ENCODE measurements around the gene TRPM5. TPM values are rescaled to one million over a fixed set of nuclear protein-coding genes. Genes with fewer than 3 reads are reported as not detected.
A peak's percentile ranks its signal among the peaks of the same experiment; 100 is the strongest.

Gene TRPM5
- total and polyA plus RNA-seq, 2 of the 8 experiments (the other 6 are each of a cell fraction or from before 2014, with no cell fraction given) = 0.02 TPM; not detected in 1

- WGBS, 2 experiments (ENCODE audit: extremely low coverage in 1 of 2, insufficient coverage in 1 of 2, insufficient read length in 1 of 2, insufficient replicate concordance in 2 of 2, low coverage in 1 of 2, low lambda C conversion rate in 2 of 2, missing lambda C conversion rate in 1 of 2) = 47% methylated on average over 23 of the region's 23 CpGs; no CpG with 5 or more reads in 1 of the 2 experiments
- no peak overlapping the region for H3K4ac ChIP-seq (replicated peaks; ENCODE audit: insufficient read length, low read depth, low read length)
- H3K9ac ChIP-seq (replicated peaks in 1 of 4; ENCODE audit: extremely low read depth in 1 of 4, low read depth in 3 of 4, low read length in 3 of 4) = peak overlapping the region in 3 of 4 experiments; percentile 22 to 68 (median 62); a peak in 6 of 7 replicates
- H3K27me3 ChIP-seq (replicated peaks in 1 of 4; ENCODE audit: control insufficient read depth in 3 of 4, extremely low read depth in 1 of 4, insufficient read depth in 3 of 4, low read length in 3 of 4) = no peaks in the 10 kb centered on the region
- TF ChIP-seq E2F6 (IDR thresholded peaks at IDR 0.05) = no peak
- TF ChIP-seq MAX (IDR thresholded peaks at IDR 0.05) = peak; percentile 32; the same call in 1 of the 2 replicates
- no peak for TF ChIP-seq ATF3 (IDR thresholded peaks at IDR 0.05; ENCODE audit: insufficient read depth, low read depth, low read length)
- TF ChIP-seq HDAC6 (IDR thresholded peaks at IDR 0.05; ENCODE audit: low read depth, low read length) = no peak
- TF ChIP-seq YY1 (IDR thresholded peaks at IDR 0.05; ENCODE audit: low read depth, low read length) = peak; percentile 52; the same call in 1 of the 2 replicates
- peak overlapping the region; percentile 83 for H4K8ac ChIP-seq (ENCODE audit: extremely low read depth, insufficient read depth, low read length)
- H2AK5ac ChIP-seq (ENCODE audit: low read depth, low read length) = no peak overlapping the region
- H2BK120ac ChIP-seq (replicated peaks; ENCODE audit: low read depth, low read length) = no peak overlapping the region
- H3K79me2 ChIP-seq (ENCODE audit: control insufficient read depth in 1 of 2, insufficient read depth in 2 of 2, low read length in 2 of 2) = peaks cover 0 to 14% of the 10 kb centered on the region in 2 experiments; a peak in 3 of 4 replicates
- peaks cover 6 to 10% of the 10 kb centered on the region in 2 experiments for H4K20me1 ChIP-seq (replicated peaks in 1 of 2; ENCODE audit: control insufficient read depth in 1 of 2, insufficient read depth in 2 of 2, low read length in 2 of 2)
- no peak overlapping the region for H3K23ac ChIP-seq (ENCODE audit: insufficient read length)
- H3K4me3 ChIP-seq (ENCODE audit: extremely low read depth in 1 of 4, insufficient read depth in 2 of 4, low read depth in 3 of 4, low read length in 4 of 4) = peak overlapping the region; percentile 40 to 86 (median 68)
- CTCF ChIA-PET (ENCODE audit: partially characterized antibody) = interaction anchor here (0.7 to 14.1 kb wide), 8 partner anchors 9 to 132 kb away, joined by 3 to 196 read pairs (median 12); no protein-coding TSS in a partner anchor
- no peak overlapping the region for H2BK12ac ChIP-seq (ENCODE audit: low read depth, low read length)
- H2BK5ac ChIP-seq (ENCODE audit: low read depth, low read length) = peak overlapping the region; percentile 71; the same call in 1 of the 2 replicates
- H3K56ac ChIP-seq (replicated peaks; ENCODE audit: insufficient read length, low read depth, low read length) = peak overlapping the region; percentile 39
- H4K5ac ChIP-seq (ENCODE audit: insufficient read length, low read depth, low read length) = peak overlapping the region; percentile 62
- H2BK20ac ChIP-seq (ENCODE audit: low read length) = no peak overlapping the region
- peak overlapping the region; percentile 39 for H4K91ac ChIP-seq (replicated peaks; ENCODE audit: insufficient read length, low read length)
- H3K4me2 ChIP-seq (ENCODE audit: insufficient read depth in 1 of 2, low read depth in 2 of 2, low read length in 2 of 2) = peak overlapping the region; percentile 47 to 86
- no peak overlapping the region for H2AFZ ChIP-seq (ENCODE audit: low read length)
- no peaks in the 10 kb centered on the region; the same call in 1 of the 2 replicates for H3K79me1 ChIP-seq (ENCODE audit: low read depth, low read length)
- peaks cover 4 to 32% (median 10%) of the 10 kb centered on the region in 4 experiments; a peak in 5 of 8 replicates for H3K36me3 ChIP-seq (ENCODE audit: control insufficient read depth in 2 of 4, insufficient read depth in 4 of 4, low read length in 3 of 4)
- H3K9me3 ChIP-seq (ENCODE audit: insufficient read depth in 2 of 2, low read depth in 1 of 2, low read length in 1 of 2) = no peaks in the 10 kb centered on the region
- H3K14ac ChIP-seq (ENCODE audit: insufficient read length) = no peak overlapping the region
- peaks cover 12% of the 10 kb centered on the region for H3K23me2 ChIP-seq (ENCODE audit: low read depth, low read length)
- peak overlapping the region; percentile 78 for H3K18ac ChIP-seq (ENCODE audit: extremely low read depth, low read length)
- peaks cover 0 to 17% (median 6%) of the 10 kb centered on the region in 4 experiments; a peak in 5 of 7 replicates for H3K4me1 ChIP-seq (replicated peaks in 1 of 4; ENCODE audit: control insufficient read depth in 3 of 4, insufficient read depth in 4 of 4, low read length in 3 of 4)
- H3K27ac ChIP-seq (ENCODE audit: low read depth, low read length) = peak overlapping the region; percentile 69; the same call in 1 of the 2 replicates
- H2BK15ac ChIP-seq (ENCODE audit: low read length) = no peak overlapping the region
- POLR2A ChIA-PET (ENCODE audit: partially characterized antibody) = interaction anchor here (0.8 to 5.0 kb wide), 8 partner anchors 10 to 94 kb away, joined by 3 to 42 read pairs (median 8); partner anchors contain the start of gene CD81
- DNase-seq (ENCODE audit: low read depth in 1 of 2, low spot score in 2 of 2) (peak in 1 of 2 experiments; percentile 62), FAIRE-seq (no peak)
These were observed 44.7 kb downstream of the TRPM5 start for GRCh38 chr11:2399488-2400068.

Data from H1 (cell line).